ENCODE measurements around the gene TMEM145.
A peak's percentile ranks its signal among the peaks of the same experiment; 100 is the strongest.

The TMEM145 gene

GRCh38 chr19:42278452-42279154 lies 34.5 kb upstream of the TMEM145 start:
- no peak for DNase-seq

GRCh38 chr19:42279155-42279901 lies 33.8 kb upstream of the TMEM145 start:
- DNase-seq = peak in 1 of 2 experiments; percentile 72

- DNase-seq = peak; percentile 89 to 98
Observed at GRCh38 chr19:42279902-42280814, 33.0 kb upstream of the TMEM145 start.

- DNase-seq = no peak
Observed at GRCh38 chr19:42280815-42281145, 32.3 kb upstream of the TMEM145 start.

DNA sequence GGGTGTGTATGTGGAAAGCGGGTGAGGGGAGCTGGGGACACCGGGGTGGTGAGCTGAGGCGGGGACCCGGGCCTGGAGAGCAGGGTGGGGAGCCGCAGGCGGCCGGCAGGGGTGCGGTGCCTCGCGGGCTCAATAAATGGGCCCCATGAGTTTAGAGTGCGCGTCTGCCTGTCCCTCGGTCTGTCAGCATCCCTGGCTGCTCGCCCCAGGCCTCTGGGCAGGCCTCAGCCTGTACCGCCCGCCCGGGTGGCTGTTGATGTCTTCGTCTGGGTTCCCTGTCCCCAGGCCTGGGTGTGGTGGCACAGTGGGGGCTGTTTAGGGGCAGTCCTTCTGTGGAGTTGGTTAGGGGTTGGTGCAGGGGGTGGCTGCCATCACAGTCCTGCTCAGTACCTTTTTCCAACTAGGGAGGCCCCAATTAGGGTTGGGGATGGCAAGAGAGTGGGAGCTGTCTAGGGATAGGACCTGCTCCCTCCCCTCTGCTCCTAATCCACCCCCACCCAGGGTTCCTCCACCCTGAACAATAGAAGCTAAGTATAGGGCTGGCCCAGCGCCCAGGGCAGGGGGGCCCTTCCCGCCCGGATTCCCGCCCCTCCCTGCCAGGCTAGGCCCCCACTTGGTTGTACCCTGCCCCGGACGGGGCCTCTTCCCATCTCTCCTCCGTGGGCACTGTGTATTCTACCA lies 31.8 kb upstream of the TMEM145 start:
- peak; percentile 46 to 76 for DNase-seq

GRCh38 chr19:42281827-42282762 lies 31.0 kb upstream of the TMEM145 start:
- DNase-seq = no peak

GRCh38 chr19:42282819-42283187 lies 30.3 kb upstream of the TMEM145 start:
- no peak for DNase-seq

- peak; percentile 70 to 98 for DNase-seq
Observed at GRCh38 chr19:42283188-42284065, 29.7 kb upstream of the TMEM145 start.

- DNase-seq = peak in 1 of 2 experiments; percentile 92
Observed at GRCh38 chr19:42284066-42284501, 29.0 kb upstream of the TMEM145 start.

DNA sequence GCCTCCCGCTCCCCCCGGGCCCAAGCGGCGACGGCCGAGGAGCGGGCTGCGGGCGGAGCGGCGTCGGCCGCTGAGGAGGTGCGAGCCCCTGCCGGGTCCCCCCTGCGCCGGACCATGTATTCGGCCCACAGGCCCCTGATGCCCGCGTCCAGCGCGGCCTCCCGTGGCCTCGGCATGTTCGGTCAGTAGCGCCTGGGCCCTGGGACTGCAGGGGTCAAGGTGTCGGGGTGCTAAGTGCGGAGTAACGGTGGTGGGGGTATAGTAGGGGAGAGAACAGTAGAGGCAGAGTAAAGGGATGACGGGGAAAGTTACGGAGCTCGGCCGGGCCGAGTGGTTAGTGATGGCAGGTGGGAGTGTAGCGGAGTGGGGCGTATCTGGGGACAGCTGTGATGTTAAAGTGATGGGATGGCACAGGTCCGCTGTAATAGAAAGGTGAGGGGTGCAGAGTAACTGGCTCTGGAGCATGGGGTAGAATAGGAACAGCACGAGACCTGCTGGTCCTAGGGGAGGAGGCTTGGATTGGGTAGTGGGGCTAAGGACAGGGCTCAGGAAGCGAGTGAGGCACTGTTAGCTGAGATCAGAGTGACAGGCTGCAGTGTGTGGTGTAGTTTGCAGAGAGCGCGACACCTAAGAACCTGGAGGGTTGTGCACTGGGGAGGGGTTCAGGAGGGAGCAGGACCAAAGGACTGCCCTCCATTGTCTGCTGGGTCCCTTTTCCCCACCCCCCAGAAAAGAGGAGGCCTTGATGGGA lies 28.3 kb upstream of the TMEM145 start:
- DNase-seq = peak in 1 of 2 experiments; percentile 66

DNA sequence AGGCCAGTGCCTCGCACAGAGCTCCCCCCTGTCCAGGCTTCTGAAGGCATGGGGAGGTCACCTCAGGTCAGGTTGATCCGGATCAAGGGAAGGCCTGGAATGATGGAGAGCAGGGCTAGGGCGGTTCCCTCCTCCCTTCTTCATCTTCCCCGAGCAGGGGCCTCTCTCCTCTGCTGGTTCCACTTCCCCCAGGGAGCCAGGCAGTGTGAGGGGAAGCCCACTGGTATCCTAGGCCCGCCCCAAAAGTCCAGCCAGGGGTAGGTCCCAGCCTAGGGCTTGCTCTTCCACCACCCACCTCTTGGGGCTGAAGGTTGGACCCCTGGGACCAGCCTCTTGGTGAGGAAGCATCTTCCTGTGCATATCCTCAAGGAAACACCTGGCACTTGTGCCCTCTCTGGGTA lies 27.6 kb upstream of the TMEM145 start:
- no peak for DNase-seq

DNA sequence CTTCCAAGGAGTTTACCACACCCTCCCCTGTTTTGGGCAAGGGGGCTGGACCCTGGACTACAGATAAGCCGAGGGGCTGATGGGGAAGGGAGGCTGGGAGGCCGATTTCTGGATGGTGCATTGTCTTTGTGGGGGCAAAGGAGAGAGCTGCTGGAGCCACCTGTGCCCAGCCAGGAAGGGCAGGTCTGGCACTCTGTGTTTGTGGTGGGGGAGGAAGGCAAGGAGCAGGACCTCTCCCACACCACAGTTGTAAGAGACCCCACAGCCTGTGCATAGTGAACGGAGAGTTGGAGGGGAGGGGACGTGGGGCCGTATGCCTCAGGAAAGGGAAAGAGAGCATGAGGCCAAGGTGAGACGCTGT lies 27.1 kb upstream of the TMEM145 start:
- DNase-seq = no peak

GRCh38 chr19:42286349-42287016 lies 26.6 kb upstream of the TMEM145 start:
- peak in 1 of 2 experiments; percentile 54 for DNase-seq

DNA sequence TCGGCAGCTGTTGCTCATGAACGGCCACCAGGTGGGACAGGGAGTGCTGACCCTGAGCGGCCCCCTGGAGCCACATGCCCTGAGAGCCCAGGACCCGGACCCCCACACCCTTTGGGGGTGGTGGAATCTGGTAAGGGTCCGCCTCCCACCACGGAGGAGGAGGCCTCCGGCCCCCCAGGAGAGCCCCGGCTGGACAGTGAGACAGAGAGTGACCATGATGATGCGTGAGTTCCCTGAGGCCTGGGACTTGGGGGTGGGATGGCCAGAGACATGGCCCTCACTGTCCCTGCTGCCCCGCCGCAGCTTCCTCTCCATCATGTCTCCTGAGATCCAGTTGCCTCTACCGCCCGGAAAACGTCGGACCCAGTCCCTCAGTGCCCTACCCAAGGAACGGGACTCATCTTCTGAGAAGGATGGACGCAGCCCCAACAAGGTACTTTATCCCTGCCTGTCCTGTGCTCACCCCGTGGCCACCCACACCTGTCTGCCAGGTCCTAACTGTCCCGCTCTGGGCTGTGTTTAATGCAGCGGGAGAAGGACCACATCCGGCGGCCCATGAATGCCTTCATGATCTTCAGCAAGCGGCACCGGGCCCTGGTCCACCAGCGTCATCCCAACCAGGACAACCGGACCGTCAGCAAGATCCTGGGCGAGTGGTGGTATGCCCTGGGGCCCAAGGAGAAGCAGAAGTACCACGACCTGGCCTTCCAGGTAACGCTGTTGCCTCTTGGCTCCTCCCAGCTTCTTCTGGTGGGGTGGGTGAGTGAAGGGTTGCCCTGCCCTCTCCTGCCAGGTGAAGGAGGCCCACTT lies 25.9 kb upstream of the TMEM145 start:
- DNase-seq = no peak

DNA sequence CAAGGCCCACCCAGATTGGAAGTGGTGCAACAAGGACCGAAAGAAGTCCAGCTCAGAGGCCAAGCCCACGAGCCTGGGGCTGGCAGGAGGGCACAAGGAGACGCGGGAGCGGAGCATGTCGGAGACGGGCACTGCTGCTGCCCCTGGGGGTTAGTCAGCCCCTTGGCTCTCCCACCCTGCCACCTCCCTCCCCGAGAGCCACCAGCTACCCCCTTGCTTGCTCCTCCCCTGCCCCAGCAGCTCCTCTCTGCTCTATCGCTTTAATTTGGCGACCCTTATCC lies 25.3 kb upstream of the TMEM145 start:
- no peak for DNase-seq

GRCh38 chr19:42288387-42288786 lies 24.7 kb upstream of the TMEM145 start:
- DNase-seq = no peak

DNA sequence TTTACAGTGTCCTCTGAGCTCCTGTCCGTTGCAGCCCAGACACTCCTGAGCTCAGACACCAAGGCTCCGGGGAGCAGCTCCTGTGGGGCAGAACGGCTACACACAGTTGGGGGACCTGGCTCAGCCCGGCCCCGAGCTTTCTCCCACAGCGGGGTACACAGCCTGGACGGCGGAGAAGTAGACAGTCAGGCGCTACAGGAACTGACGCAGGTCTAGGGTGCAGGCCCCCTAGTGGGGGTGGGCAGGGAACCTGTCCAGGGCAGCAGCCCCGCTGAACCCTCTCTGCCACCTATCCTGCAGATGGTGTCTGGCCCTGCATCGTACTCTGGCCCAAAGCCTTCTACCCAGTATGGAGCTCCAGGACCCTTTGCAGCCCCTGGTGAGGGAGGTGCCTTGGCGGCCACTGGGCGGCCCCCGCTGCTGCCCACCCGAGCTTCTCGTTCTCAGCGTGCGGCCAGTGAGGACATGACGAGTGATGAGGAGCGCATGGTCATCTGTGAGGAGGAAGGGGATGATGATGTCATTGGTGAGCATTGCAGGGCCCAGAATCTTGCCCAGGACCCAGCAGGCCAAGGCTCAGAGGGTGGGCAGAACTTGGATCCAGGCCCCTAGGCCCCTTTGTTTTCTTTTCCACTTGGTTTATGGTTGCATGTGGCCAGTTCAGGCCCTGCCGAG lies 24.1 kb upstream of the TMEM145 start:
- no peak for DNase-seq

DNA sequence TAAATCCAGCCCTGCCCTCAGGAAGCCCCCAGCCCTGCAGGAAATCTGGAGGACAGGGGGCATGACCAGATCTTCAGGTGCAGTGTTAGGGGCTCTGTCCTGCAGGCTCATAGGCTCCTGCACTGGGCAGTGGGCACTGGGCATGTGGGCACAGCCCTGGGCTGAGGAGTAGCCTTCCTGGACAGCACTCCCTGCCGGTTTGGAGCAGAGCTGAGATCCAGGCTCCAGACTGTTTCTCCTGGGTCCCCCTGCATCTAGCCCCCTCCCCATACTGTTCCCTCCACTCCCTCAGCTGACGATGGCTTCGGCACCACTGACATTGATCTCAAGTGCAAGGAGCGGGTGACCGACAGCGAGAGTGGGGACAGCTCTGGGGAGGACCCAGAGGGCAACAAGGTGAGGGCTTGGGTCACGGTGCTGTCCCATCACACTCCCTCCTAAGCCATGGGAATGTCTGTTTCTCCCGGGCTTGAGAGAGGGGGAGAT lies 23.5 kb upstream of the TMEM145 start:
- no peak for DNase-seq

All from NCI-H526 (cell line).